Immature natural killer cell (primary cell): ENCODE measurements around the gene CCDC136. TPM values are rescaled to one million over a fixed set of nuclear protein-coding genes. Genes with fewer than 3 reads are reported as not detected.

Experiments
- DNase-seq, 3 donors: peaks; one replicate each; pipeline ENCODE4 v3.0.0; 2022; ENCODE audit warnings: mixed read lengths in 1 of 3
- H3K27ac Mint-ChIP-seq, 6 donors: one replicate each; pipeline ENCODE4 v1.8.0; 2020; ENCODE audit warnings: mixed read lengths in 6 of 6, mild to moderate bottlenecking in 5 of 6, inconsistent platforms in 4 of 6, moderate library complexity in 3 of 6
- H3K27me3 Mint-ChIP-seq, 3 donors: one replicate each; pipeline ENCODE4 v1.8.0; 2020 to 2021; ENCODE audit warnings: low read depth in 3 of 3, mild to moderate bottlenecking in 3 of 3, mixed read lengths in 3 of 3, moderate library complexity in 3 of 3, inconsistent platforms in 1 of 3
- H3K36me3 Mint-ChIP-seq, 3 donors: one replicate each; pipeline ENCODE4 v1.8.0; 2020; ENCODE audit warnings: mixed read lengths in 3 of 3, inconsistent platforms in 2 of 3, mild to moderate bottlenecking in 2 of 3
- H3K4me1 Mint-ChIP-seq, 2 donors: one replicate each; pipeline ENCODE4 v1.8.0; 2020; ENCODE audit warnings: inconsistent platforms in 2 of 2, mild to moderate bottlenecking in 2 of 2, mixed read lengths in 2 of 2, moderate library complexity in 1 of 2
- H3K4me3 Mint-ChIP-seq, 5 donors: one replicate each; pipeline ENCODE4 v1.8.0; 2020; ENCODE audit warnings: mild to moderate bottlenecking in 5 of 5, mixed read lengths in 5 of 5, inconsistent platforms in 3 of 5, moderate library complexity in 3 of 5
- H3K9me3 Mint-ChIP-seq, 6 donors: one replicate each; pipeline ENCODE4 v1.8.0; 2020; ENCODE audit warnings: mild to moderate bottlenecking in 6 of 6, mixed read lengths in 6 of 6, inconsistent platforms in 4 of 6, moderate library complexity in 3 of 6
- polyA plus RNA-seq, 3 donors: library from polyadenylated mRNA; unstranded; fragments of 300-500 nt; fragmentation: Illumina TruSeq; gene quantifications; one replicate each; pipeline ENCODE4 v1.2.3, GENCODE V29; 2021

The CCDC136 gene
- polyA plus RNA-seq, 3 donors from 2014 or later = 0.24 to 2.6 TPM; not detected in 1

GRCh38 chr7:128763541-128763940 lies 28.2 kb upstream of the CCDC136 start:
- peaks cover 10 to 33% (median 12%) of the 10 kb centered on the region in 3 donors for H3K36me3 Mint-ChIP-seq
- H3K9me3 Mint-ChIP-seq = no peaks in the 10 kb centered on the region
- no peak overlapping the region for H3K27ac Mint-ChIP-seq
- H3K27me3 Mint-ChIP-seq = no peaks in the 10 kb centered on the region
- no peaks in the 10 kb centered on the region for H3K4me1 Mint-ChIP-seq
- no peak for DNase-seq
- H3K4me3 Mint-ChIP-seq = no peak overlapping the region

- Mint-ChIP-seq H3K9me3 (no peaks in the 10 kb centered on the region), H3K4me3 (no peak overlapping the region), H3K4me1 (no peaks in the 10 kb centered on the region), H3K27ac (peak overlapping the region in 1 of 6 donors; percentile 24), H3K27me3 (no peaks in the 10 kb centered on the region), H3K36me3 (peaks cover 15 to 49% (median 25%) of the 10 kb centered on the region in 3 donors)
- no peak for DNase-seq
Observed at GRCh38 chr7:128767475-128768110, 24.2 kb upstream of the CCDC136 start.

GRCh38 chr7:128770233-128770632 lies 21.5 kb upstream of the CCDC136 start:
- Mint-ChIP-seq H3K4me3 (no peak overlapping the region), H3K9me3 (no peaks in the 10 kb centered on the region), H3K27ac (no peak overlapping the region)

GRCh38 chr7:128773604-128774003 lies 18.2 kb upstream of the CCDC136 start:
- Mint-ChIP-seq H3K27ac (no peak overlapping the region), H3K4me3 (no peak overlapping the region), H3K36me3 (peaks cover 27 to 41% (median 37%) of the 10 kb centered on the region in 3 donors), H3K4me1 (no peaks in the 10 kb centered on the region), H3K9me3 (peaks cover 6 to 13% (median 7%) of the 10 kb centered on the region in 6 donors), H3K27me3 (peaks cover 0 to 2% (median 0%) of the 10 kb centered on the region in 3 donors)
- no peak for DNase-seq

More at GRCh38 chr7:128770233-128770632, 21.5 kb upstream of the CCDC136 start:
- H3K27me3 Mint-ChIP-seq = no peaks in the 10 kb centered on the region
- no peak for DNase-seq
- H3K4me1 Mint-ChIP-seq = no peaks in the 10 kb centered on the region
- peaks cover 24 to 52% (median 30%) of the 10 kb centered on the region in 3 donors for H3K36me3 Mint-ChIP-seq

GRCh38 chr7:128774029-128774689 lies 17.6 kb upstream of the CCDC136 start:
- no peak for DNase-seq
- Mint-ChIP-seq H3K27me3 (peaks cover 0 to 2% (median 0%) of the 10 kb centered on the region in 3 donors), H3K4me1 (no peaks in the 10 kb centered on the region), H3K9me3 (peaks cover 6 to 13% (median 7%) of the 10 kb centered on the region in 6 donors), H3K4me3 (no peak overlapping the region), H3K27ac (no peak overlapping the region), H3K36me3 (peaks cover 22 to 37% (median 37%) of the 10 kb centered on the region in 3 donors)

GRCh38 chr7:128774921-128775320 lies 16.8 kb upstream of the CCDC136 start:
- peaks cover 0 to 2% (median 0%) of the 10 kb centered on the region in 3 donors for H3K27me3 Mint-ChIP-seq
- H3K4me3 Mint-ChIP-seq = no peak overlapping the region
- no peak for DNase-seq
- no peak overlapping the region for H3K27ac Mint-ChIP-seq
- peaks cover 6 to 13% (median 7%) of the 10 kb centered on the region in 6 donors for H3K9me3 Mint-ChIP-seq
- H3K4me1 Mint-ChIP-seq = no peaks in the 10 kb centered on the region
- peaks cover 17 to 31% (median 29%) of the 10 kb centered on the region in 3 donors for H3K36me3 Mint-ChIP-seq

- Mint-ChIP-seq H3K9me3 (peaks cover 6 to 13% (median 7%) of the 10 kb centered on the region in 6 donors), H3K4me3 (no peak within 1 kb of the TSS), H3K4me1 (no peaks in the 10 kb centered on the region), H3K36me3 (peaks cover 17 to 27% (median 24%) of the 10 kb centered on the region in 3 donors), H3K27me3 (peaks cover 0 to 3% (median 3%) of the 10 kb centered on the region in 3 donors), H3K27ac (no peak within 1 kb of the TSS)
- no peak for DNase-seq
Observed at GRCh38 chr7:128775744-128776474, 15.9 kb upstream of the CCDC136 start, which contains the start of gene OPN1SW. Gene OPN1SW, minus strand, starts transcription at chr7:128775794. Its CDS starts 13 bp downstream, at chr7:128775781.

- H3K27me3 Mint-ChIP-seq = peaks cover 2 to 4% (median 4%) of the 10 kb centered on the region in 3 donors
Observed at GRCh38 chr7:128777156-128778123, 14.3 kb upstream of the CCDC136 start.

GRCh38 chr7:128778946-128779345 lies 12.8 kb upstream of the CCDC136 start:
- Mint-ChIP-seq H3K27ac (no peak overlapping the region), H3K9me3 (peaks cover 6 to 13% (median 7%) of the 10 kb centered on the region in 6 donors), H3K4me1 (no peaks in the 10 kb centered on the region), H3K36me3 (peaks cover 4 to 13% (median 12%) of the 10 kb centered on the region in 3 donors), H3K4me3 (no peak overlapping the region), H3K27me3 (peaks cover 2 to 4% (median 4%) of the 10 kb centered on the region in 3 donors)
- DNase-seq = no peak

More at GRCh38 chr7:128777156-128778123, 14.3 kb upstream of the CCDC136 start:
- Mint-ChIP-seq H3K9me3 (peaks cover 6 to 13% (median 7%) of the 10 kb centered on the region in 6 donors), H3K4me3 (no peak overlapping the region), H3K27ac (no peak overlapping the region), H3K36me3 (peaks cover 14 to 18% (median 17%) of the 10 kb centered on the region in 3 donors), H3K4me1 (no peaks in the 10 kb centered on the region)
- no peak for DNase-seq

GRCh38 chr7:128781126-128781525 lies 10.6 kb upstream of the CCDC136 start:
- Mint-ChIP-seq H3K36me3 (peaks cover 0 to 12% (median 8%) of the 10 kb centered on the region in 3 donors), H3K27me3 (peaks cover 2 to 7% (median 4%) of the 10 kb centered on the region in 3 donors), H3K9me3 (peaks cover 6 to 13% (median 7%) of the 10 kb centered on the region in 6 donors), H3K27ac (no peak overlapping the region), H3K4me1 (no peaks in the 10 kb centered on the region), H3K4me3 (no peak overlapping the region)
- no peak for DNase-seq

GRCh38 chr7:128781851-128782250 lies 9.9 kb upstream of the CCDC136 start:
- Mint-ChIP-seq H3K36me3 (peaks cover 0 to 12% (median 8%) of the 10 kb centered on the region in 3 donors), H3K27ac (no peak overlapping the region)

GRCh38 chr7:128783143-128783861 lies 8.5 kb upstream of the CCDC136 start:
- Mint-ChIP-seq H3K27ac (no peak overlapping the region), H3K27me3 (peaks cover 2 to 7% (median 2%) of the 10 kb centered on the region in 3 donors), H3K4me3 (no peak overlapping the region), H3K9me3 (peaks cover 0 to under 1% (median 0%) of the 10 kb centered on the region in 6 donors), H3K4me1 (no peaks in the 10 kb centered on the region), H3K36me3 (no peaks in the 10 kb centered on the region)
- no peak for DNase-seq

More at GRCh38 chr7:128781851-128782250, 9.9 kb upstream of the CCDC136 start:
- H3K4me1 Mint-ChIP-seq = no peaks in the 10 kb centered on the region
- H3K27me3 Mint-ChIP-seq = peaks cover 2 to 7% (median 4%) of the 10 kb centered on the region in 3 donors
- peaks cover 6 to 13% (median 7%) of the 10 kb centered on the region in 6 donors for H3K9me3 Mint-ChIP-seq
- no peak overlapping the region for H3K4me3 Mint-ChIP-seq
- DNase-seq = no peak
